GM19023 (cell line): Measurements from ENCODE around the gene RTL3.
"Not testable (repeated sequence)": the region's sequence is repeated elsewhere in the genome, so short reads cannot be mapped to it uniquely, and the experiment has no call there.

Experiments
- ATAC-seq: cut with Tn5 transposase; IDR thresholded peaks from one replicate; pipeline ENCODE4 v1.9.1; 2021; ENCODE audit warnings: mild to moderate bottlenecking, moderate library complexity; ENCODE audit not compliant: unreplicated experiment

RTL3 gene, protein sequence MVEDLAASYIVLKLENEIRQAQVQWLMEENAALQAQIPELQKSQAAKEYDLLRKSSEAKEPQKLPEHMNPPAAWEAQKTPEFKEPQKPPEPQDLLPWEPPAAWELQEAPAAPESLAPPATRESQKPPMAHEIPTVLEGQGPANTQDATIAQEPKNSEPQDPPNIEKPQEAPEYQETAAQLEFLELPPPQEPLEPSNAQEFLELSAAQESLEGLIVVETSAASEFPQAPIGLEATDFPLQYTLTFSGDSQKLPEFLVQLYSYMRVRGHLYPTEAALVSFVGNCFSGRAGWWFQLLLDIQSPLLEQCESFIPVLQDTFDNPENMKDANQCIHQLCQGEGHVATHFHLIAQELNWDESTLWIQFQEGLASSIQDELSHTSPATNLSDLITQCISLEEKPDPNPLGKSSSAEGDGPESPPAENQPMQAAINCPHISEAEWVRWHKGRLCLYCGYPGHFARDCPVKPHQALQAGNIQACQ

DNA sequence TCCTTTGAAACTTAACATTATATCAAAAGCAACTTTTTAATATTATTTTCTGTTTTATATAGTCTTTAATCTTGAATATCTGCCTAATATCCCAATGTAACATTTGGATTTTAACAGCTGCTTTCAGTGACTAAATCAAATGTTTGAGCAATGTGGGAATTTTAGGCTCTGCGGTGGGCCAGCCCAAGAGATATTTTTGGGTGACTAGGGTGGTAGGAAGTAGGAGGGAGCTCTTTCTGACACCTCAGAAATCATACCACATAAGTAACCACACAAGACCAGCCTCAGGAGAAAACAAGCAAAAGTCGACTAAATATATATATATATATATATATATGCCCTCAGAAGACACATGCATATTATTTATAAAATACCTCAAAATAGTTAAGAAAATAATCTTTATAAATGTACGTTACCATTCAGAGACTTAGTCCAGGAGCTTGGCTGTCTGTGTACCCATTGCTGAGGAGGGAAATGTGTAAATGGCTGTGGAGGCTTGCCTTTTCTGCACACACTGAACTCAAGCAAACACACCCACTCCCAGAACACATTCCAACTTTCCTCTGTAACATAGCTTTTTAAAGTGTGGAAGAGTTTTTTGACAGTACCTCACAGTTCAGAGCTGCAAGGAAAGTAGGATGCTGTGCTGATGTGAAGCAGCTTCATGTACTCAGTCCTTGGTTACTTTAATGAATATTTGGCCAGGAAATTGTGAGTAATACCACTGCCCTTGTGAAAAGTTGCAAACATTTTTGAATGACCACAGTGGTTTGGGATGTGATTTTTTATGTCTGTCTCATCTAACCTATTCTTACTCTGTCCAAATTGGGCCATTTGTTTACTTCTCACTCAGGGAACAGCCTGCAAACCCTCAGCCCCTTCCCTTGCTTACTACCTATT, at the start of gene RTL3:
RTL3 (minus strand) TSS at position 484 of the 900 bp plus-strand sequence. CDS start 908 bp downstream, outside the sequence.
- ATAC-seq, result no peak

DNA sequence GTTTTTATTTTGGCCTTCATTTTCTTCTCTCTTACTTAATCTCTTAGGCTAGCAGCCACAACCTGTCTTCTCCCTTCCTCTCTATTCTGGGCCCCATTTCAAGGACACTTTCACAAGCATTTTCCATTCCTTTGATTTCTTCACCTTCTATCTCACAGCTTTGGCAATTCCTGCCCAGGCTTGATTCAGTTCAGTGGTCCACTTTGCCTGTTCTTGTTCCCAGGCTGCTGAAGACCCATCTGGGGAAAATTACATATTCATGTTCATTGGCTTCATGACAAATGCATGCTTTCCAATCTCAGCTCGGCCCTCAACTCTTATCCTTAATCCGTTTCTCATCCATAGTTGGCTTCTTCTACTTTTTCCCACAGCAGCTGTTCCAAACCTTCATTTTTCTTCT, 49.7 kb upstream of the RTL3 start:
- ATAC-seq, result no peak

DNA sequence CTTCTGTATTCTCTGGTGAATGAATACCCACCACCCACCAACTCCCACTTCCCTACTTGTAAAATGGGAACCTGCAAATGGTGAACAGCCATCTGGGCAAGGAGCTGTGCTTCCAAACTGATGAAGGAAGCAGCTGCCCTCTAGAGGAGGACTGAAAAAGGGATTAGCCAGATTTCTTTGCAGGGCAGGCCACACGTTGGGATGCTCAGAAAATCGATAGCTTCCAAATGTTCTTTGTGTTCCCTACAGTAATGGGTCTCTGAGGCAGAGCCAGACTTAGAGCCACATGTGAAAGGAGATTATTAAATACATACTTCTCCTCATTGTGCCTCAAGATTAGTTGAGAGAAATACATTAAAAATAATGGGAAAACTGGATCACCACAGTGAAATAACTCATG, 49.1 kb upstream of the RTL3 start:
- no peak for ATAC-seq

DNA sequence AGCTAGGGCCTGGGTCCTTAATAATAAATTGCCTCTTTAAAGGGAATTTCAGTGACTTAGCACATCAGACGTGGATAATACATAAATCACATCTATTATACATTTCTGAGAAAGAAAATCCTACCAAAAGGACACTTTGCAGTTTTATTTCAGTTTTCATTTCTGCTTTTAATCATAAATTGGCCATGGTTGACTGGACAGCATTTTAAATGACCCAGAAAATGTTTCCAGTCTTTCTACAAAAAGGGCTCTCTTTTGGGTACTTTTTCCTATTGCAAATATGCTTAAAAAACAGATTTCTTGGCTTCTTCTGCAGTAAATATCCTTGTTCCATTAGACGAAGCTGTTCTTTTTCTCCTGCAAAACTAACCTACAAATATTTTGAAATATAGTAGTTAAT, 46.9 kb upstream of the RTL3 start:
- ATAC-seq, result no peak

DNA sequence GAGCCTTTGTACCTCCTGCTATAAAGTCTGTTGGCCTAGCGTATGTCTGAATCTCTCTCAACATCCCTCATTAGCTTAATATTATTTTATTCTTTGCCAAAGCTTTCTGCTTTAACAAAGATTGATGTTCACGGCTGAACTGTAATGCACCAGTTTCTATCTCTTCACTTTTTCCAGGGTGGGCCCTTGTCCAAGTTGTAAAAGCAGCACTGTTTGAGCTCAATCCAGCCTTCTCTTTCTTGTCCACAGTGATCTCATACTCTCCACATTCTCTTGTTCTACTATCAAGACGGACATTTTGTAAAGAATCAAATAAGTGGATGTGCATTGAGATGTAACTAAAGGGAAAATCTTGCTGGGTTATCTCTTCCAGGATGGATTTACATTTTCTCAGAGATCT, 34.4 kb upstream of the RTL3 start:
- no peak for ATAC-seq

DNA sequence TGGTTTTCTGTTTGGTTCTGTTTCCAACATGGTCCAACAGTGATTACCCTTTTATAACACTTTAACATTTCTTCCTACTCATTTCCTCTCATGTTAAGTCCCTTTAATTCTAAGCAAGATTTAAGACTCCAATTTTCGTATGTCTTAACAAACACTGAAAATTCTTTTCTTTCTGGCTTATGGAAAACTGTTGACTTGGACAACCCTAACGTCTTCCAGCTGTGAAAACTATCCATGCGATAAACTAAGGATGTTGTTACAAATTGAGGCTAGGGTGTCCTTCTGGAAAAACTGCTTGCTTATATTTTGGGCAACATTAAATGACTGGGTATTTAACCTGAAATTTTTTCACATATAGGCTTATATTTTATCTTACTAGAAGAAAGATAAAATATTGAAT, 33.9 kb upstream of the RTL3 start:
- no peak for ATAC-seq

DNA sequence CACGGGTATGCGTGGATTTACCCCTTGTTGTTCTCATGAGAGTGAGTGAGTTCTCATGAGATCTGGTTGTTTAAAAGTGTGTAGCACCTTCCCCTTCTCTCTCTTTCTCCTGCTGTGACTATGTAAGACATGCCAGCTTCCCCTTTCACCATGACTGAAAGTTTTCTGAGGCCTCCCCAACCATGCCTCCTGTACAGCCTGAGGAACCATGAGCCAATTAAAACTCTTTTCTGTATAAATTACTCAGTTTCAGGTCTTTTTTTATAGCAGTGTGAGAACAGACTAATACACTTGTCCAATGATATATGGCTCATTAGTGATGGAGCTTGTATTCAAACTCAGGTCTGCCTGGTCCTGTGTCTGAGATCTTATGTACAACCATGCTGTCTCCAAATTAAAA, 28.5 kb upstream of the RTL3 start:
- ATAC-seq, result peak; percentile 92

DNA sequence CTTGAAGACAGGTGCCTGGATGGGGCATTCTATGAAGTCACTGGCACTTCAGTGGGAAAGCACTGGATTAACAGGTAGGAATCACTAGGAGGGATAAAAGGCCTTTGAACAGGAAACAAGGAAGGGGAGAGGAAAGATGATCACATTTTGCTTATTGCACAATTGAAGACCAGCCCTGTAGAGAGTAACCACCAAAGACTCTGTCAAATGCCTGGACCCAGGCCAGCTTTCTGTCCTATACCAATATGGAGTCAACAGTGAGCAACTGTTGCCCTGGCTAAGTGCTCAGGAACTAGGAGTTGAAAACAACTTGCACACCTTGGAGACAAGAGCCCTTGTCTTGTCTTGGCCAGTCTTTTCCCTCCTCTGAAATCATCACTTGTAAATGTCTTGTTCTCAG, 14.1 kb upstream of the RTL3 start:
- ATAC-seq, result no peak

DNA sequence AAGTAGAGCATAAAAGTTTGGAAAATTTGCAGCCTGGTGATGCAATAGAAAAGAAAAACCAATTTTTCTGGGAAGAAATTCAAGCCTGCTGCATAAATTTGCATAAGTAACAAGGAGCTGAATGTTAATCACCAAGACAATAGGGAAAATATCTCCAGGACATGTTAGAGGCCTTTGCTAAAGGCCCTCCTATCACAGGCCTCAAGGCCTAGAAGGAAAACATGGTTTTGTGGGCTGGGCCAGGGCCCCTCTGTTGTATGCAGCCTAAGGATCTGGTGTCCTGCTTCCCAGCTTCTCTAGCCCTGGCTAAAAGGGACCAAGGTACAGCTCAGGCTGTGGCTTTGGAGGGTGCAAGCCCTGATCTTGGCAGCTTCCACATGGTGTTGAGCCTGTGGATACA, 6.2 kb upstream of the RTL3 start:
- no peak for ATAC-seq

DNA sequence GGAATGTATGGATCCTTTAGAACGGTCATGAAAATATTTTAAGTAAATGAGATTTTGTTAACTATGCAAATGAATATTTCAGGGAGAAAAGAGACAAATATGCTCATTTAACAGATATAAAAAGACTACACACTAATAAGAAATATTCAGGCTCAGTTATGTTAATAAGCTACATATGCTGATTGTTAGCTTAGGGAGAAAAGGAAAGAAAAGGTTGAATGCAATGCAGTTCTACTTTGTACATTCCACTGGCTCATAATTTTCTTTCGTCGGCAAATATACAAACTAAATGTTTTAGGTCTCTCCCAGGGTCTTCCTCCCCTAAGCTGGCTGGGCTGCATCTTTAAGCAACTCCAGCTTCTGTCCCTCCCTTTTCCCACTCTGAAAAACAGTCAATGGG, 2.7 kb upstream of the RTL3 start:
- ATAC-seq, result no peak

DNA sequence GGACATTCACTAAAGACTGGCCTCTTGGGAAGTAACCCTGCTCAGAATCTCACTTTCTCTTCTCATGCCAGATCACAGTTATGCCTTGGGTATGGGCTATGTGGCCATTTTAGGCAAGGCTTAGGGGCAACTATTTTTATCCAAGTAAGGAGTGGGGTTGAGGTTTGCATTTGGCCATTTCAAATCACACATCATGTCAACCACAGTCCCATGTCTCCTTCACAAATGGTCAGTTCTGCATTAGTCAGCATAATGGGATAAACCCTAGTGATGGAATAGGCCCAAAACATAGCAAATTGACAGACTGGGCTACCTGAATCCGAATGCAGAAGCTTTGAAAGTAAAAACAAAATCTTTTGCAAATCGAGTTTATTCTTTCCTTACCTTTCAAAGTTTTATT, 827 bp upstream of the RTL3 start:
- ATAC-seq, result no peak

DNA sequence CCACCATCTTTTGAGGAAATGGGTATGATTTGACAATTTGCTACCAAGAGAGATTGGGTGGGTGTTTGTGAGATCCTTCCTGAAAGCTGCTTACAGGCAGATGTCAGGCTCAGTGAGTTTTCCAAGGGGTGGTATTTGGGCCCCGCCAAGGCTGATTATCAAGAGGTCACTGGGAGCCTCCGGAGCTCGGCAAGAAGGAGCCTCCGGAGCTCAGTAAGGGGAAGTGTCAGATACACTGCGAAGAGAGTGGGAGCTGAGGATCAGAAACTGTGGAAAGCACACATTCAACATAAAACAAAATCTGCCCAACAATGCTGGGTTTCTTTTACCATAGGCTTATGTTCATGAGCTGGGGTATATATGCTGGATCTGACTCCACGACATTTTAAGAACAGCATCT, 714 bp downstream of the RTL3 start:
- ATAC-seq, result no peak

DNA sequence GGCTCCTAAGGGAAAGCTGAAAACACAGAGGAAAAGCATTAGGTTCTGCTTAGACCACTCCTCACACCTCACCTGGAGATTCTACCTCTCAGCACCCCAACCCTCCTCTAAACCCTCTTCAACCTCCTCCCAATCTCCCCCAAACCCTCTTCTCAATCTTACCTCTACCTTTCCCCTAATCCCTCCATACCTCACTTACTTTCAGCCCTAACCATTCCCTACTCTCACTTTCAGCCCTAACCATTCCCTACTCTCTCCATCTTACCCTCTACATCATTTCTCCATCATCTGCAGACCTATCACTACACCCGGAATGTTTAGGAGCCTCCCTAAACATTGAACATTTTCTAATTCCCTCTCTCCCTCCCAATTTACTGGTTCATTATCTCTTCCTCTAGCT, 3.5 kb downstream of the RTL3 start:
- no peak for ATAC-seq

DNA sequence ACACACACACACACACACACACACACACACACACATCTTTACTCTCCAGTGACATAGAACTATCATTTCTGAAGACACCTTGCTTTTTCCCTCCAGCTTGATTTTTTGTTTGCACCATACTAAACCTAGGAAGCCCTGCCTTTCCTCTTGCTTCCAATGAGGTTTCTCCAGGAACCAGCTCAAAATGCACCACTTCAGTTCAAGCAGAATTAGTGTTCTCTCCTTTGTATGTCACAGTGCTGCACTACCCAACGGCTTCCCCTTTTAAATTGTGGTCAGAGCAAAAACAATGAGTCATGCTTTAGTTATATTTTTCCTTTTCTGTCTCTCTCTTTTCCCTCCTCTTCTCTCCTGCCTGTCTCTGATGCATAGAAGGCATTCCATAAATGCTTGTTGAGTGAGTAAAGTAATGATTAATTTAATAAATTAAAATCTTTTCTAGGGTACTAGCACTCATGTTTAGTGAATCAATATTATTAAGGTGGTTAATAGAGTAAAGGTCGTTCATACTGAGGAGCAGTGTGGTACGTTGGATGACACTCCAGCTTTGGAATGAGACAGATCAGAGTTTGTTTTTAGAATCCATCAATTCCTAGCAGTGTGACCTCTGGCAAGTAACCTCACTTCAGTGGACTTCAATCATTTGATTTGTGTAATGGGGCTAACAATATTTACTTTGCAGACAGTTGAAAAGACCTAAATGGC, 5.9 kb downstream of the RTL3 start:
- ATAC-seq, result peak; percentile 45

DNA sequence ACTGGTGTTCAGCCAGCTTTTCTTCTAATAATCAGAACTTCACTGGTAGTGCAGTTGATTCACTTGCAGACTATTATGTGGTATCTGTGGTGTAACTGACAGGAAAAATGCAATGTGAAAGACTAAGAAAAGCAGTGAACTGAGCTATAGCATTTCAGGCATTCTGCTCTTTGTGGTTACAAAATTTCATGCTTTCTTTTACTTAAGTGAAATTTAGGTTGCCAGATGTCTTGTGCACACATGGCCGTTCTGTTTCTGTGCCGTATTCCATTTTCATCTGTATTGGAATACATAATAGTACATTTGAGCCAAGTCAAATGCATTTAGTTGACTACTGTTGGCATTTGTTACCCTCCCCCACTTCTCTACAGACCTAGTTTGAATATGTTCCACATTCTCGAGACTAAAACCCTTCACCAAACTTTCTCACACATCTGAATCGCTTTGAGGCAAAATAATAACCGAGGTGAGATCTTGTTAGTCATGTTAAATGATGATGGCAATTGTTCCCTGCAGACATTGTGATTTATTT, 8.2 kb downstream of the RTL3 start:
- peak; percentile 82 for ATAC-seq

DNA sequence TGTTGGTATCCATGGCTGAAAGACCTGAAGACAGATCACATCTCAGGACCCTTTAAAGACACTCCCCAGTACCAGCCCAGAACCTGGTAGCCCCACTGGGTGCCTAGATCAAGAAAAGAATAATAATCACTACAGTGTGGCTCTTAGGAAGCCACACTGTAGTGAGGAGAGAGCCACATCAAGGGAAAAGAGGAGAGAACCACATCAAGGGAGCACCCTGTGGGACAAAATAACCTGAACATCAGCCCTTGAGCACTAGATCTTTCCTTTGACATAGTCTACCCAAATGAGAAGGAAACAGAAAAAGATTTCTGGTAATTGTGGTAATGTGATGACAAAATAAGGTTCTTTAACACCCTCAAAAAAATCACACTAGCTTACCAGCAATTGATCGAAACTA, 15.3 kb downstream of the RTL3 start:
- no peak for ATAC-seq

DNA sequence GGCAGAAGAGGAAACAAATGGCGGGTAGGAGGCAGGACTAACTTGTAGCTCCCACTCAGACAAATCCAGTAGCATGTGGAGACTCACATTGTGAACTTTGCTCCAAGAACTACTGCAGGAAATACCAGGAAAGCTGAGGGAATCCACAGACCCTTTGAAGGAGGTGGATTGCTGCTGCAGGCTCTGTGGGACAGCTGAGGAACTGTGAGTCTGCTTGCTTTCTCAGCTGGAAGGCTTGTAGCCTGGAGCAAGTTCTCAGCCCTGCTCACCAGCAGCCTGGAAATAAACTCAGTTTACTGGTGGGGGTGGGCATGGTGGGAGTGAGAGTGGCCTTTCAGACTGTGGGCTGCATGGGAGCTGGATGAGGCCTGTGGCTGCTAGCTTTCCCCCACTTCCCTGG, 16.0 kb downstream of the RTL3 start:
- ATAC-seq, result no peak

DNA sequence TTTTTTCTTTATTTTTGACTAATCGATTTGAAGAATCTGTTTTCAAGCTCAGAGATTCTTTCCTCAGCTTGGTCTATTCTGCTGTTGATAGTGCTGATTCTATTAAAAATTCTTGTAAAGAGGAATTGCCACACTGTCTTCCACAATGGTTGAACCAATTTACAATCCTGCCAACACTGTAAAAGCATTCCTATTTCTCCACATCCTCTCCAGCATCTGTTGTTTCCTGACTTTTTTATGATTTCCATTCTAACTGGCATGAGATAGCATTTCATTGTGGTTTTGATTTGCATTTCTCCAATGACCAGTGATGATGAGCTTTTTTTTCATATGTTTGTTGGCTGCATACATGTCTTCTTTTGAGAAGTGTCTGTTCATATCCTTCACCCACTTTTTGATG, 23.0 kb downstream of the RTL3 start:
- ATAC-seq, result not testable (repeated sequence)

DNA sequence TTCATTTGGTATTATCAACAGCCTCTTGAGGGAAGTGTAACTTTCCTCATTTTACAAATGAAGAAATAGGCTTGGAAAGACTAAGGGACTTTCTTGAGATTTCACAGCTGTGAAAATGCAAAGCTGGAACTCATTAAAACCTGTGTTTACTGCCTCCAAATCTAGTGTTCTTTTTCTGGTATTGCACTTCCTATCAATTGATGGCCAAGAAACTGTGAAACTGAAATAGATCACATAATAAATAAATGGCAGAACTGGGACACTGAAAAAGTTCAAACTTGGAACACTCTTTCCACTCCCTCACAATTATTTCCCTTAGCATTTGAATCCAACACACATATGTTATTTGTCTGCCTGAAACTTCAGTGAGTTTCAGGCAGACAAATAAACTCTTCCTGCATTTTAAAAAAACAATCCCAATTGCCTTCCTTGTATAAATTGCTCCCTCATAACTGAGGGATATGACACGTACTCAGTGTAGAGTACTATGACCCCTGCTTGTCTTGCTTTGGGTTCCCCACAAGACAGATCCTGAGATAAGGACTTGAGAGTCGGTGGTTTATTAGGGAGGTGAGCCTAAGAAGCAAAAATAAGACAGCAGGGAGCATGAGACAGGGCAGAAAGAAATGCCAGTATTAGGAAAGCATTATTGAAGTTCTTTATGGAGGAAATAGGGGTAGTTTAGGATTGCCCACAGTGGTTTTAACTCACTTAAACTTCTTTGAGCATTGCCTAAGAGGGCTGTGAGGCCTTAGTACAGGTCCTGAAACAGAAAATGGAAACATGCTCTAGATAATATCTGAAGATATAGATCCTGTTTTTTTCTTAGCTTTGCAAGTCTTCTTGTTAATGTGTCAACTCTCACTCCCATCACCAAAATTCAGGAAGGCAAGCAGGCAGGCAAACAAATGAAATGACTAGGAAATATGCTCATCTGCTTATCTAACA, 33.9 kb downstream of the RTL3 start:
- no peak for ATAC-seq

DNA sequence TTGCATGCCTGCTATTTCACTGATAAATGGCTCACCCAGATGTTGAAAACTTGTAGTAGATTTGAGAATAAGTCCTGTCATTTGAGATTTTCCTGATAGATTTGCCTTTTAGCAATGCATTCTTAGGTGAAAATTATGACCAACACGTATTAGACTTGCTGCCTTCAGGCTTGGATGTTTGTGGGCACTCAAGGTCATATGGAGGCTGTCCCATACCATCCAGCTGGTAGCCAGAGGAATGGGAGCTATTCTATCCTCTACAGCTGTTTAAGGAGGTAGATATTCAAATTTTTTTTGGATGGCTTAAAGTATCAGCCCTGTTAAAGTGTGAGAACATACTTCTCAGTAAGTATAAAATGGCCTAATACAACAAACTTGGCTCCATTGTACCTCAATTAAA, 34.7 kb downstream of the RTL3 start:
- no peak for ATAC-seq
